CD4-positive, alpha-beta memory T cell (primary cell): ENCODE measurements around the gene RAB8B. TPM values are rescaled to one million over a fixed set of nuclear protein-coding genes. Genes with fewer than 3 reads are reported as not detected.

Experiments
- CTCF ChIA-PET: fragments of 350-600 bp; sonication (Branson Sonifier 250); formaldehyde crosslinking; loops from one replicate; lab custom pipeline; 2021; ENCODE audit warnings: inconsistent platforms; ENCODE audit not compliant: partially characterized antibody; lab: Charles Lee
- POLR2A ChIA-PET: fragments of 350-600 bp; sonication (Branson Sonifier 250); formaldehyde crosslinking; loops from one replicate; lab custom pipeline; 2021; ENCODE audit not compliant: partially characterized antibody; lab: Charles Lee
- DNase-seq, 5 donors: peaks; one replicate each; pipeline versions ENCODE4 v3.0.0 to v3.0.0-alpha.2; 2020 to 2022; ENCODE audit warnings: mixed read lengths in 1 of 5
- H3K27ac ChIP-seq: one replicate; pipeline ENCODE4 v1.7.0; 2013; ENCODE audit warnings: low read depth, low read length
- H3K27me3 ChIP-seq: 2 replicates; pipeline ENCODE4 v1.7.0; 2013; ENCODE audit warnings: mild to moderate bottlenecking, low read length, moderate library complexity; ENCODE audit not compliant: insufficient read depth
- H3K36me3 ChIP-seq: 2 replicates; pipeline ENCODE4 v1.7.0; 2013; ENCODE audit warnings: mild to moderate bottlenecking, low read length, moderate library complexity; ENCODE audit not compliant: insufficient read depth
- H3K4me1 ChIP-seq: 2 replicates; pipeline ENCODE4 v1.7.0; 2013; ENCODE audit warnings: mild to moderate bottlenecking, low read length, moderate library complexity; ENCODE audit not compliant: insufficient read depth
- H3K4me3 ChIP-seq, 2 donors: one replicate each; pipeline ENCODE4 v1.7.0; 2013; ENCODE audit warnings: low read length in 2 of 2, mild to moderate bottlenecking in 1 of 2
- H3K9me3 ChIP-seq, 2 donors: one replicate each; pipeline ENCODE4 v1.7.0; 2013; ENCODE audit warnings: low read length in 2 of 2, control low read depth in 1 of 2; ENCODE audit not compliant: control insufficient read depth in 1 of 2
- H3K27ac Mint-ChIP-seq, 7 donors: one replicate each; pipeline ENCODE4 v1.8.0; 2020 to 2021; ENCODE audit warnings: mixed read lengths in 7 of 7, mild to moderate bottlenecking in 6 of 7, inconsistent platforms in 3 of 7, moderate library complexity in 3 of 7
- H3K27me3 Mint-ChIP-seq, 2 donors: one replicate each; pipeline ENCODE4 v1.8.0; 2020 to 2021; ENCODE audit warnings: mixed read lengths in 2 of 2
- H3K36me3 Mint-ChIP-seq, 2 donors: one replicate each; pipeline ENCODE4 v1.8.0; 2020 to 2021; ENCODE audit warnings: mixed read lengths in 2 of 2, inconsistent platforms in 1 of 2, mild to moderate bottlenecking in 1 of 2
- H3K4me1 Mint-ChIP-seq, 4 donors: one replicate each; pipeline ENCODE4 v1.8.0; 2020 to 2021; ENCODE audit warnings: mixed read lengths in 4 of 4, mild to moderate bottlenecking in 1 of 4
- H3K4me3 Mint-ChIP-seq, 8 donors: one replicate each; pipeline ENCODE4 v1.8.0; 2020 to 2021; ENCODE audit warnings: mixed read lengths in 8 of 8, mild to moderate bottlenecking in 7 of 8, moderate library complexity in 6 of 8, inconsistent platforms in 3 of 8
- H3K9me3 Mint-ChIP-seq, 8 donors: one replicate each; pipeline ENCODE4 v1.8.0; 2020 to 2021; ENCODE audit warnings: mixed read lengths in 8 of 8, mild to moderate bottlenecking in 5 of 8, inconsistent platforms in 3 of 8, moderate library complexity in 1 of 8
- intact Hi-C: fragments of 100-400 bp; cut with micrococcal nuclease; formaldehyde crosslinking; loops from one replicate; pipeline ENCODE4 v1.15.1; 2023
- polyA plus RNA-seq, 2 donors: library from polyadenylated mRNA; unstranded; fragments of 300-500 nt; fragmentation: Illumina TruSeq; gene quantifications; one replicate each; pipeline ENCODE4 v1.2.3, GENCODE V29; 2021
- total RNA-seq, 2 experiments: library from RNA; stranded (reverse); gene quantifications; one replicate each; pipeline ENCODE4 v1.2.3, GENCODE V29; 2021

Gene RAB8B
- total and polyA plus RNA-seq, 4 experiments from 2014 or later, result 35.1 to 86.4 (median 72.2) TPM

- CTCF ChIA-PET, result interaction anchor here (1.2 to 1.6 kb wide), 2 partner anchors 15 to 20 kb away, joined by 5 to 9 read pairs; no protein-coding TSS in a partner anchor
- peaks cover 16 to 23% of the 10 kb centered on the region in 2 donors for H3K36me3 Mint-ChIP-seq
- H3K4me3 ChIP-seq, result no peak overlapping the region
- H3K27me3 Mint-ChIP-seq, result no peaks in the 10 kb centered on the region
- peaks cover 80% of the 10 kb centered on the region for H3K4me1 ChIP-seq
- intact Hi-C loops, result loop anchor here (1.0 kb wide), 1 partner anchor 8 kb away; no protein-coding TSS in a partner anchor
- no peaks in the 10 kb centered on the region for H3K27me3 ChIP-seq
- peak overlapping the region in 6 of 7 donors; percentile 67 to 93 (median 86) for H3K27ac Mint-ChIP-seq
- H3K4me1 Mint-ChIP-seq, result peaks cover 63 to 90% (median 75%) of the 10 kb centered on the region in 4 donors
- DNase-seq, result no peak
- no peaks in the 10 kb centered on the region for H3K36me3 ChIP-seq
- peak overlapping the region; percentile 26 for H3K27ac ChIP-seq
- no peaks in the 10 kb centered on the region for H3K9me3 ChIP-seq
- H3K4me3 Mint-ChIP-seq, result peak overlapping the region in 7 of 8 donors; percentile 47 to 85 (median 76)
- POLR2A ChIA-PET, result interaction anchor here (0.9 to 6.5 kb wide), 7 partner anchors 10 to 67 kb away, joined by 3 to 59 read pairs (median 9); no protein-coding TSS in a partner anchor
- no peaks in the 10 kb centered on the region for H3K9me3 Mint-ChIP-seq
Measured at GRCh38 chr15:63211549-63211948, 22.1 kb downstream of the RAB8B start.

GRCh38 chr15:63212050-63213004 is 22.9 kb downstream of the RAB8B start:
- ChIA-PET CTCF (interaction anchor here (1.4 kb wide), 1 partner anchor 19 kb away, joined by 3 read pairs; no protein-coding TSS in a partner anchor), POLR2A (interaction anchor here (0.8 to 6.5 kb wide), 7 partner anchors 11 to 66 kb away, joined by 3 to 59 read pairs (median 11); no protein-coding TSS in a partner anchor)
- Mint-ChIP-seq H3K27me3 (no peaks in the 10 kb centered on the region), H3K4me1 (peaks cover 59 to 82% (median 69%) of the 10 kb centered on the region in 4 donors), H3K9me3 (no peaks in the 10 kb centered on the region), H3K36me3 (peaks cover 11 to 21% of the 10 kb centered on the region in 2 donors), H3K4me3 (peak overlapping the region; percentile 29 to 87 (median 72)), H3K27ac (peak overlapping the region; percentile 67 to 92 (median 88))
- Histone ChIP-seq H3K36me3 (no peaks in the 10 kb centered on the region), H3K9me3 (no peaks in the 10 kb centered on the region), H3K27me3 (no peaks in the 10 kb centered on the region), H3K4me3 (no peak overlapping the region), H3K4me1 (peaks cover 78% of the 10 kb centered on the region), H3K27ac (peak overlapping the region; percentile 26)
- DNase-seq, result peak in 3 of 5 donors; percentile 24 to 38 (median 33)
- intact Hi-C loops, result loop anchor here (2.0 kb wide), 1 partner anchor 20 kb away; no protein-coding TSS in a partner anchor

- Mint-ChIP-seq H3K4me3 (no peak overlapping the region), H3K27me3 (no peaks in the 10 kb centered on the region), H3K4me1 (peaks cover 37 to 72% (median 53%) of the 10 kb centered on the region in 4 donors), H3K27ac (peak overlapping the region in 3 of 7 donors; percentile 47 to 64 (median 59)), H3K9me3 (no peaks in the 10 kb centered on the region), H3K36me3 (peaks cover 13 to 34% of the 10 kb centered on the region in 2 donors)
- ChIA-PET CTCF (interaction anchor here (0.6 to 1.7 kb wide), 3 partner anchors 16 to 27 kb away, joined by 3 read pairs; no protein-coding TSS in a partner anchor), POLR2A (interaction anchor here (0.7 to 1.6 kb wide), 3 partner anchors 26 to 68 kb away, joined by 3 to 5 read pairs (median 4); partner anchors contain the start of gene RPS27L)
- no peak for DNase-seq
- no peaks in the 10 kb centered on the region for H3K36me3 ChIP-seq
- intact Hi-C loops, result no loop called here
- H3K9me3 ChIP-seq, result no peaks in the 10 kb centered on the region
- no peak overlapping the region for H3K4me3 ChIP-seq
- no peaks in the 10 kb centered on the region for H3K27me3 ChIP-seq
- H3K27ac ChIP-seq, result no peak overlapping the region
- H3K4me1 ChIP-seq, result peaks cover 49% of the 10 kb centered on the region
Measured at GRCh38 chr15:63218100-63218808, 28.8 kb downstream of the RAB8B start.

GRCh38 chr15:63219196-63219710 is 29.8 kb downstream of the RAB8B start:
- intact Hi-C loops, result no loop called here
- POLR2A ChIA-PET, result interaction anchor here (1.6 kb wide), 1 partner anchor 62 kb away, joined by 5 read pairs; the partner anchor contains the start of gene RPS27L

GRCh38 chr15:63221346-63221745 is 31.9 kb downstream of the RAB8B start:
- Mint-ChIP-seq H3K9me3 (no peaks in the 10 kb centered on the region), H3K27me3 (no peaks in the 10 kb centered on the region), H3K4me1 (peaks cover 36 to 73% (median 56%) of the 10 kb centered on the region in 4 donors), H3K4me3 (no peak overlapping the region), H3K36me3 (peaks cover 19 to 54% of the 10 kb centered on the region in 2 donors), H3K27ac (peak overlapping the region in 4 of 7 donors; percentile 39 to 80 (median 54))
- Histone ChIP-seq H3K36me3 (peaks cover 8% of the 10 kb centered on the region), H3K9me3 (no peaks in the 10 kb centered on the region), H3K27me3 (no peaks in the 10 kb centered on the region), H3K4me1 (peaks cover 34% of the 10 kb centered on the region), H3K27ac (no peak overlapping the region), H3K4me3 (no peak overlapping the region)
- DNase-seq, result no peak
- intact Hi-C loops, result no loop called here
- ChIA-PET POLR2A (interaction anchor here (0.6 to 1.2 kb wide), 5 partner anchors 9 to 64 kb away, joined by 3 to 5 read pairs (median 3); partner anchors contain the start of gene RPS27L), CTCF (interaction anchor here (1.2 kb wide), 1 partner anchor 69 kb away, joined by 3 read pairs; no protein-coding TSS in a partner anchor)

More at GRCh38 chr15:63219196-63219710, 29.8 kb downstream of the RAB8B start:
- DNase-seq, result no peak
- Mint-ChIP-seq H3K36me3 (peaks cover 14 to 38% of the 10 kb centered on the region in 2 donors), H3K27me3 (no peaks in the 10 kb centered on the region), H3K27ac (peak overlapping the region in 3 of 7 donors; percentile 68 to 75 (median 74)), H3K4me3 (no peak overlapping the region), H3K9me3 (no peaks in the 10 kb centered on the region), H3K4me1 (peaks cover 35 to 68% (median 49%) of the 10 kb centered on the region in 4 donors)
- Histone ChIP-seq H3K36me3 (peaks cover under 1% of the 10 kb centered on the region), H3K4me1 (peaks cover 39% of the 10 kb centered on the region), H3K27me3 (no peaks in the 10 kb centered on the region), H3K4me3 (no peak overlapping the region), H3K9me3 (no peaks in the 10 kb centered on the region), H3K27ac (no peak overlapping the region)
- CTCF ChIA-PET, result interaction anchor here (1.7 kb wide), 1 partner anchor 17 kb away, joined by 3 read pairs; no protein-coding TSS in a partner anchor

GRCh38 chr15:63223463-63223862 is 34.1 kb downstream of the RAB8B start:
- CTCF ChIA-PET, result no interaction called here
- H3K27ac Mint-ChIP-seq, result peak overlapping the region in 2 of 7 donors; percentile 39 to 70

More at GRCh38 chr15:63223463-63223862, 34.1 kb downstream of the RAB8B start:
- DNase-seq, result no peak
- H3K9me3 ChIP-seq, result no peaks in the 10 kb centered on the region
- Mint-ChIP-seq H3K36me3 (peaks cover 18 to 56% of the 10 kb centered on the region in 2 donors), H3K4me1 (peaks cover 43 to 83% (median 65%) of the 10 kb centered on the region in 4 donors), H3K9me3 (no peaks in the 10 kb centered on the region), H3K4me3 (no peak overlapping the region), H3K27me3 (no peaks in the 10 kb centered on the region)
- no peak overlapping the region for H3K27ac ChIP-seq
- no peak overlapping the region for H3K4me3 ChIP-seq
- POLR2A ChIA-PET, result interaction anchor here (11.5 kb wide), 1 partner anchor 29 kb away, joined by 161 read pairs; no protein-coding TSS in a partner anchor
- peaks cover 8% of the 10 kb centered on the region for H3K36me3 ChIP-seq
- intact Hi-C loops, result no loop called here
- no peaks in the 10 kb centered on the region for H3K27me3 ChIP-seq
- H3K4me1 ChIP-seq, result peaks cover 36% of the 10 kb centered on the region
